Measurements from ENCODE around the gene TMEM109. TPM values are rescaled to one million over a fixed set of nuclear protein-coding genes. Genes with fewer than 3 reads are reported as not detected.

Gene TMEM109
- total and polyA plus RNA-seq, 2 experiments from 2014 or later = 17.4 to 17.7 TPM

DNA sequence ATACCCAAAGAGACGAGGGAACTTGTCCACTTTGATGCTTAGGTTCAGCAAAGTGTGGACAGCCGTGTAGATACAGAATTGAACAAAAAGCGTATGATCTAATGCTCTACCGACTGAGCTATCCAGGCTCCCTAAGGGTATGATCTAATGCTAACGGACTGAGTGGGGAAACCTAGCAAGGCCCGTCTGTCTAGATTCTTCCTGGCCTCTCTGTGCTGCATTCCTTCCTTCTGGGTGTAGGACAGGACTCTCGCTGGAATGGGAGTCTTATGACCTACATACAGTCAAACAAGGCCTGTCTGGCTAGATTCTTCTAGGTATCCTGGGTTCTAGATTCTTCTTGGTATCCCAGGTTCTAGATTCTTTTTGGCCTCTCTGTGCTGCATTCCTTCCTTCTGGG lies 46.4 kb downstream of the TMEM109 start (continued):
- TF ChIP-seq, protein P1, sequence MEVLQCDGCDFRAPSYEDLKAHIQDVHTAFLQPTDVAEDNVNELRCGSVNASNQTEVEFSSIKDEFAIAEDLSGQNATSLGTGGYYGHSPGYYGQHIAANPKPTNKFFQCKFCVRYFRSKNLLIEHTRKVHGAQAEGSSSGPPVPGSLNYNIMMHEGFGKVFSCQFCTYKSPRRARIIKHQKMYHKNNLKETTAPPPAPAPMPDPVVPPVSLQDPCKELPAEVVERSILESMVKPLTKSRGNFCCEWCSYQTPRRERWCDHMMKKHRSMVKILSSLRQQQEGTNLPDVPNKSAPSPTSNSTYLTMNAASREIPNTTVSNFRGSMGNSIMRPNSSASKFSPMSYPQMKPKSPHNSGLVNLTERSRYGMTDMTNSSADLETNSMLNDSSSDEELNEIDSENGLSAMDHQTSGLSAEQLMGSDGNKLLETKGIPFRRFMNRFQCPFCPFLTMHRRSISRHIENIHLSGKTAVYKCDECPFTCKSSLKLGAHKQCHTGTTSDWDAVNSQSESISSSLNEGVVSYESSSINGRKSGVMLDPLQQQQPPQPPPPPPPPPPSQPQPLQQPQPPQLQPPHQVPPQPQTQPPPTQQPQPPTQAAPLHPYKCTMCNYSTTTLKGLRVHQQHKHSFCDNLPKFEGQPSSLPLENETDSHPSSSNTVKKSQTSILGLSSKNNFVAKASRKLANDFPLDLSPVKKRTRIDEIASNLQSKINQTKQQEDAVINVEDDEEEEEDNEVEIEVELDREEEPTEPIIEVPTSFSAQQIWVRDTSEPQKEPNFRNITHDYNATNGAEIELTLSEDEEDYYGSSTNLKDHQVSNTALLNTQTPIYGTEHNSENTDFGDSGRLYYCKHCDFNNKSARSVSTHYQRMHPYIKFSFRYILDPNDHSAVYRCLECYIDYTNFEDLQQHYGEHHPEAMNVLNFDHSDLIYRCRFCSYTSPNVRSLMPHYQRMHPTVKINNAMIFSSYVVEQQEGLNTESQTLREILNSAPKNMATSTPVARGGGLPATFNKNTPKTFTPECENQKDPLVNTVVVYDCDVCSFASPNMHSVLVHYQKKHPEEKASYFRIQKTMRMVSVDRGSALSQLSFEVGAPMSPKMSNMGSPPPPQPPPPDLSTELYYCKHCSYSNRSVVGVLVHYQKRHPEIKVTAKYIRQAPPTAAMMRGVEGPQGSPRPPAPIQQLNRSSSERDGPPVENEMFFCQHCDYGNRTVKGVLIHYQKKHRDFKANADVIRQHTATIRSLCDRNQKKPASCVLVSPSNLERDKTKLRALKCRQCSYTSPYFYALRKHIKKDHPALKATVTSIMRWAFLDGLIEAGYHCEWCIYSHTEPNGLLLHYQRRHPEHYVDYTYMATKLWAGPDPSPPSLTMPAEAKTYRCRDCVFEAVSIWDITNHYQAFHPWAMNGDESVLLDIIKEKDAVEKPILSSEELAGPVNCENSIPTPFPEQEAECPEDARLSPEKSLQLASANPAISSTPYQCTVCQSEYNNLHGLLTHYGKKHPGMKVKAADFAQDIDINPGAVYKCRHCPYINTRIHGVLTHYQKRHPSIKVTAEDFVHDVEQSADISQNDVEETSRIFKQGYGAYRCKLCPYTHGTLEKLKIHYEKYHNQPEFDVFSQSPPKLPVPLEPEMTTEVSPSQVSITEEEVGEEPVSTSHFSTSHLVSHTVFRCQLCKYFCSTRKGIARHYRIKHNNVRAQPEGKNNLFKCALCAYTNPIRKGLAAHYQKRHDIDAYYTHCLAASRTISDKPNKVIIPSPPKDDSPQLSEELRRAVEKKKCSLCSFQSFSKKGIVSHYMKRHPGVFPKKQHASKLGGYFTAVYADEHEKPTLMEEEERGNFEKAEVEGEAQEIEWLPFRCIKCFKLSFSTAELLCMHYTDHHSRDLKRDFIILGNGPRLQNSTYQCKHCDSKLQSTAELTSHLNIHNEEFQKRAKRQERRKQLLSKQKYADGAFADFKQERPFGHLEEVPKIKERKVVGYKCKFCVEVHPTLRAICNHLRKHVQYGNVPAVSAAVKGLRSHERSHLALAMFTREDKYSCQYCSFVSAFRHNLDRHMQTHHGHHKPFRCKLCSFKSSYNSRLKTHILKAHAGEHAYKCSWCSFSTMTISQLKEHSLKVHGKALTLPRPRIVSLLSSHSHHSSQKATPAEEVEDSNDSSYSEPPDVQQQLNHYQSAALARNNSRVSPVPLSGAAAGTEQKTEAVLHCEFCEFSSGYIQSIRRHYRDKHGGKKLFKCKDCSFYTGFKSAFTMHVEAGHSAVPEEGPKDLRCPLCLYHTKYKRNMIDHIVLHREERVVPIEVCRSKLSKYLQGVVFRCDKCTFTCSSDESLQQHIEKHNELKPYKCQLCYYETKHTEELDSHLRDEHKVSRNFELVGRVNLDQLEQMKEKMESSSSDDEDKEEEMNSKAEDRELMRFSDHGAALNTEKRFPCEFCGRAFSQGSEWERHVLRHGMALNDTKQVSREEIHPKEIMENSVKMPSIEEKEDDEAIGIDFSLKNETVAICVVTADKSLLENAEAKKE (CRISPR knock-in tag; IDR thresholded peaks at IDR 0.05) = no peak
- TF ChIP-seq EZH2 (IDR thresholded peaks at IDR 0.05; ENCODE audit: low read depth, unreplicated experiment) (no peak), CREB1 (CRISPR knock-in tag; IDR thresholded peaks at IDR 0.05; ENCODE audit: low read depth) (no peak), EZH2phosphoT487 (IDR thresholded peaks at IDR 0.05; ENCODE audit: unreplicated experiment) (no peak), POLR2AphosphoS5 (IDR thresholded peaks at IDR 0.05; ENCODE audit: low read depth) (no peak), STAT1 (IDR thresholded peaks at IDR 0.05; ENCODE audit: unreplicated experiment) (no peak), ZNF114 (CRISPR knock-in tag; IDR thresholded peaks at IDR 0.05) (no peak)
- TF ChIP-seq, protein P2, sequence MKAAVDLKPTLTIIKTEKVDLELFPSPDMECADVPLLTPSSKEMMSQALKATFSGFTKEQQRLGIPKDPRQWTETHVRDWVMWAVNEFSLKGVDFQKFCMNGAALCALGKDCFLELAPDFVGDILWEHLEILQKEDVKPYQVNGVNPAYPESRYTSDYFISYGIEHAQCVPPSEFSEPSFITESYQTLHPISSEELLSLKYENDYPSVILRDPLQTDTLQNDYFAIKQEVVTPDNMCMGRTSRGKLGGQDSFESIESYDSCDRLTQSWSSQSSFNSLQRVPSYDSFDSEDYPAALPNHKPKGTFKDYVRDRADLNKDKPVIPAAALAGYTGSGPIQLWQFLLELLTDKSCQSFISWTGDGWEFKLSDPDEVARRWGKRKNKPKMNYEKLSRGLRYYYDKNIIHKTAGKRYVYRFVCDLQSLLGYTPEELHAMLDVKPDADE (IDR thresholded peaks at IDR 0.05) = no peak

DNA sequence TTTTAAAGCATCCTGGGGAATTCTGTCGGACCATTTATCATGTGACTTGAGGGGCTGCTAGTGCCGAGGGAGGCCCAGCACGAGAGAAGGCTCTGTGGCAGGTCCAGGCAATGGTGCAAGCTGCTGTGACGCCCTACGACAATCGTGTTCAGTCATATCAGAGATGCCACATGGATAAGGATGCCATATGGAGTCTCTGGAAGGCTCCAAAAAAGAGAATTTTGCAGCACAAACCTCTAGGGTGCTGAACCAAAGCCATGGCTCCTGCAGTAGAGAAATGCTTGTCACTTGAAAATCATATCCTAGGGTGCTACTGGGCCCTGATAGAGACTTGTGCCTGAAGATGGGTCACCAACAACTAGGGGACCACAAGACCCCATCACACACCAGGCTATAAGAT lies 50.8 kb downstream of the TMEM109 start:
- H3K27me3 ChIP-seq (ENCODE audit: insufficient read depth) = no peaks in the 10 kb centered on the region
- H3K4me2 ChIP-seq = no peak overlapping the region
- no peak overlapping the region for H3K4me3 Mint-ChIP-seq
- H3K4me1 Mint-ChIP-seq = no peaks in the 10 kb centered on the region
- no peaks in the 10 kb centered on the region for H3K4me1 ChIP-seq (ENCODE audit: insufficient read depth)
- peaks cover 23% of the 10 kb centered on the region for H3K9me3 Mint-ChIP-seq
- no peaks in the 10 kb centered on the region for H4K20me1 ChIP-seq (replicated peaks; ENCODE audit: insufficient read depth)
- no peak overlapping the region for H3K4me3 ChIP-seq
- DNase-seq (ENCODE audit: low spot score) = no peak
- ATAC-seq = no peak
- peaks cover 4% of the 10 kb centered on the region; the same call in 1 of the 3 replicates for H3K36me3 Mint-ChIP-seq (ENCODE audit: low read depth)
- H3F3A ChIP-seq (replicated peaks; ENCODE audit: low read depth) = no peaks in the 10 kb centered on the region
- H3K79me2 ChIP-seq (replicated peaks; ENCODE audit: insufficient read depth) = no peaks in the 10 kb centered on the region
- H2AFZ ChIP-seq = no peak overlapping the region
- no peak overlapping the region for H3K27ac Mint-ChIP-seq
- no peaks in the 10 kb centered on the region for H3K36me3 ChIP-seq (ENCODE audit: insufficient read depth)
- H3K27me3 Mint-ChIP-seq (ENCODE audit: insufficient read depth, low read depth, poor library complexity) = peaks cover 1% of the 10 kb centered on the region
- no peak overlapping the region for H3K27ac ChIP-seq (ENCODE audit: low read depth)
- H3K9me2 ChIP-seq (ENCODE audit: insufficient read depth) = peaks cover 5% of the 10 kb centered on the region; the same call in 1 of the 2 replicates
- TF ChIP-seq JUNB (IDR thresholded peaks at IDR 0.05; ENCODE audit: unreplicated experiment) (no peak), EZH2 (IDR thresholded peaks at IDR 0.05; ENCODE audit: low read depth, unreplicated experiment) (no peak), NANOG (IDR thresholded peaks at IDR 0.05; ENCODE audit: borderline replicate concordance) (no peak)
- TF ChIP-seq, protein P1 (CRISPR knock-in tag; IDR thresholded peaks at IDR 0.05) = no peak

Measured in GM23338 (cell line).